H9 (cell line): Measurements from ENCODE around the gene NPAS2. TPM values are rescaled to one million over a fixed set of nuclear protein-coding genes. Genes with fewer than 3 reads are reported as not detected.
A peak's percentile ranks its signal among the peaks of the same experiment; 100 is the strongest.

Experiments
- DNase-seq: peaks from one replicate; pipeline ENCODE4 v3.0.0-alpha.2; 2017
- H2AFZ ChIP-seq: one replicate; pipeline ENCODE4 v1.6.1; 2013; ENCODE audit warnings: mild to moderate bottlenecking, low read length, control low read depth, moderate library complexity
- H2AK5ac ChIP-seq: 2 replicates; pipeline ENCODE4 v1.6.1; 2013; ENCODE audit warnings: low read length, control low read depth, mixed read lengths; ENCODE audit not compliant: insufficient read length
- H2BK120ac ChIP-seq: one replicate; pipeline ENCODE4 v1.6.1; 2013; ENCODE audit warnings: low read depth, mild to moderate bottlenecking, low read length, control low read depth, inconsistent platforms; ENCODE audit not compliant: poor library complexity, severe bottlenecking
- H2BK12ac ChIP-seq: 2 replicates; pipeline ENCODE4 v1.6.1; 2013; ENCODE audit warnings: low read length, control low read depth, mixed read lengths, low read depth; ENCODE audit not compliant: insufficient read length
- H2BK15ac ChIP-seq: 2 replicates; pipeline ENCODE4 v1.6.1; 2013; ENCODE audit warnings: low read depth, low read length, control low read depth
- H2BK20ac ChIP-seq: one replicate; pipeline ENCODE4 v1.6.1; 2013; ENCODE audit warnings: low read depth, mild to moderate bottlenecking, low read length, control low read depth, inconsistent platforms; ENCODE audit not compliant: poor library complexity, severe bottlenecking
- H2BK5ac ChIP-seq: 2 replicates; pipeline ENCODE4 v1.6.1; 2013; ENCODE audit warnings: low read length, control low read depth, mixed read lengths; ENCODE audit not compliant: insufficient read length
- H3K14ac ChIP-seq: 2 replicates; pipeline ENCODE4 v1.6.1; 2013; ENCODE audit warnings: low read length, control low read depth; ENCODE audit not compliant: insufficient read depth
- H3K18ac ChIP-seq: 2 replicates; pipeline ENCODE4 v1.6.1; 2013; ENCODE audit warnings: low read depth, mild to moderate bottlenecking, mixed read lengths, low read length, control low read depth; ENCODE audit not compliant: insufficient read length
- H3K23ac ChIP-seq: 2 replicates; pipeline ENCODE4 v1.6.1; 2013; ENCODE audit warnings: low read length, control low read depth, mixed read lengths, low read depth; ENCODE audit not compliant: insufficient read length
- H3K23me2 ChIP-seq: 2 replicates; pipeline ENCODE4 v1.6.1; 2013; ENCODE audit warnings: low read depth, mild to moderate bottlenecking, mixed read lengths, low read length, control low read depth; ENCODE audit not compliant: insufficient read length, poor library complexity, severe bottlenecking
- H3K27ac ChIP-seq: 2 replicates; pipeline ENCODE4 v1.5.1; 2013; ENCODE audit warnings: low read length, control low read depth, mixed read lengths, low read depth; ENCODE audit not compliant: insufficient read length
- H3K27me3 ChIP-seq: 2 replicates; pipeline ENCODE4 v1.6.1; 2013; ENCODE audit warnings: low read length, control low read depth, inconsistent platforms; ENCODE audit not compliant: insufficient read depth
- H3K4ac ChIP-seq: 2 replicates; pipeline ENCODE4 v1.6.1; 2013; ENCODE audit warnings: low read depth, mild to moderate bottlenecking, control low read depth, inconsistent platforms, low read length, moderate library complexity
- H3K4me1 ChIP-seq: 2 replicates; pipeline ENCODE4 v1.6.1; 2013; ENCODE audit warnings: low read length, control low read depth, inconsistent platforms; ENCODE audit not compliant: insufficient read depth
- H3K4me2 ChIP-seq: 2 replicates; pipeline ENCODE4 v1.6.1; 2013; ENCODE audit warnings: low read length, control low read depth, mixed read lengths; ENCODE audit not compliant: insufficient read length, insufficient read depth
- H3K56ac ChIP-seq: 2 replicates; pipeline ENCODE4 v1.6.1; 2013; ENCODE audit warnings: low read depth, mild to moderate bottlenecking, mixed read lengths, low read length, control low read depth; ENCODE audit not compliant: insufficient read length
- H3K79me1 ChIP-seq: 2 replicates; pipeline ENCODE4 v1.6.1; 2013; ENCODE audit warnings: low read depth, mild to moderate bottlenecking, moderate library complexity, low read length, control low read depth, inconsistent platforms; ENCODE audit not compliant: insufficient read depth, poor library complexity, severe bottlenecking
- H3K79me2 ChIP-seq: 2 replicates; pipeline ENCODE4 v1.6.1; 2013; ENCODE audit warnings: low read length, control low read depth, inconsistent platforms; ENCODE audit not compliant: insufficient read depth
- H3K9ac ChIP-seq: 2 replicates; pipeline ENCODE4 v1.6.1; 2013; ENCODE audit warnings: low read length, control low read depth, mixed read lengths; ENCODE audit not compliant: insufficient read length; ENCODE audit errors: extremely low read depth
- H3K9me3 ChIP-seq: one replicate; pipeline ENCODE4 v1.6.1; 2013; ENCODE audit warnings: low read depth, low read length, inconsistent platforms; ENCODE audit not compliant: control insufficient read depth
- H3T11ph ChIP-seq: one replicate; pipeline ENCODE4 v1.6.1; 2013; ENCODE audit warnings: mild to moderate bottlenecking, low read length, control low read depth, inconsistent platforms
- H4K20me1 ChIP-seq: one replicate; pipeline ENCODE4 v1.6.1; 2013; ENCODE audit not compliant: control insufficient read depth, insufficient read length, insufficient read depth
- H4K5ac ChIP-seq: 2 replicates; pipeline ENCODE4 v1.6.1; 2013; ENCODE audit warnings: low read depth, mild to moderate bottlenecking, mixed read lengths, low read length, control low read depth; ENCODE audit not compliant: insufficient read length
- H4K8ac ChIP-seq: replicated peaks from 2 replicates; pipeline ENCODE4 v1.6.1; 2013; ENCODE audit warnings: low read length, control low read depth, mixed read lengths, low read depth; ENCODE audit not compliant: insufficient read length
- H4K91ac ChIP-seq: 2 replicates; pipeline ENCODE4 v1.6.1; 2013; ENCODE audit warnings: low read depth, mild to moderate bottlenecking, moderate library complexity, mixed read lengths, low read length, control low read depth; ENCODE audit not compliant: insufficient read length
- H3K27ac Mint-ChIP-seq, 3 experiments: 2 replicates in 2 of 3; 3 replicates in 1 of 3; pipeline ENCODE4 v1.8.0; 2020 to 2021; ENCODE audit warnings: mixed read lengths in 3 of 3, mild to moderate bottlenecking in 1 of 3, moderate library complexity in 1 of 3
- H3K27me3 Mint-ChIP-seq: 2 replicates; pipeline ENCODE4 v1.8.0; 2021; ENCODE audit warnings: low read depth, mild to moderate bottlenecking, moderate library complexity, mixed read lengths
- H3K36me3 Mint-ChIP-seq, 3 experiments: 2 replicates in 2 of 3; 3 replicates in 1 of 3; pipeline ENCODE4 v1.8.0; 2020 to 2021; ENCODE audit warnings: low read depth in 3 of 3, mixed read lengths in 3 of 3; ENCODE audit not compliant: insufficient read depth in 1 of 3
- H3K4me1 Mint-ChIP-seq, 2 experiments: 2 replicates each; pipeline ENCODE4 v1.8.0; 2020; ENCODE audit warnings: mixed read lengths in 2 of 2
- H3K4me3 Mint-ChIP-seq, 2 experiments: 2 replicates in 1 of 2; 3 replicates in 1 of 2; pipeline ENCODE4 v1.8.0; 2020 to 2021; ENCODE audit warnings: mild to moderate bottlenecking in 2 of 2, mixed read lengths in 2 of 2, moderate library complexity in 1 of 2
- H3K9me3 Mint-ChIP-seq, 2 experiments: 2 replicates in 1 of 2; 3 replicates in 1 of 2; pipeline ENCODE4 v1.8.0; 2020; ENCODE audit warnings: mild to moderate bottlenecking in 2 of 2, mixed read lengths in 2 of 2, moderate library complexity in 1 of 2
- WGBS: extraction: QIAGEN DNeasy Blood & Tissue Kit; methylation state at CpG from one replicate; pipeline ENCODE4 v1.1.7; 2013; ENCODE audit warnings: missing lambda C conversion rate, low lambda C conversion rate, mixed read lengths; ENCODE audit not compliant: insufficient read length; ENCODE audit errors: extremely low coverage; 5-methylcytosine and 5-hydroxymethylcytosine counted together
- total RNA-seq: library from RNA; stranded (reverse); gene quantifications from 2 replicates; pipeline ENCODE4 v1.2.1, GENCODE V29; 2021
- TF ChIP-seq, protein P1 (sequence below): fragments of 200-600 bp; sonication (generic); conservative IDR thresholded peaks from 3 replicates; pipeline ENCODE4 v1.8.0; 2021; ENCODE audit warnings: antibody characterized with exemption, mild to moderate bottlenecking

Gene NPAS2
- total RNA-seq, 1 experiment from 2014 or later = 1.3 TPM

DNA sequence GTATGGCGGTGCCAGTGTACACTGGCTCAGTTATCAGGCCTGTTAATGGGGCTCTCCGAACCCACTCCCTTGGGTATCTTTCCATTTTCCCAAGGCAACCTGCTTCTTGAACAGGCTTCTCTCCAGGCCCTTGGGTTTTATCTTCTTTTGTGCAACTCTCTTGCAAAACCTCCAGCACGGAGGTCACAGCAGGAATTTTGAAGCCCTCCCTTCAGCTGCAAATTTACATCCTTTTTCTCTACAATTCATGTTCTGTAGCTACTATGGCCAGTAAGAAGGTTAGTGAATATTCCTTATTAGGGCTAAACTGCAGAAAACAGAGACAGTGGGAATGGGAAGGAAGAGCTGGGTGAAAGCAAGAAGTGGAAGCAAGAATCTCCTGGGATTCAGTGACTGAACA, 10.4 kb upstream of the NPAS2 start:
- no peak overlapping the region; a peak in 1 of 5 replicates for H3K4me3 Mint-ChIP-seq
- no peaks in the 10 kb centered on the region for H3K36me3 Mint-ChIP-seq
- H2BK5ac ChIP-seq = no peak overlapping the region
- H2BK15ac ChIP-seq = no peak overlapping the region
- no peak overlapping the region for H2BK120ac ChIP-seq
- H2AFZ ChIP-seq = peak overlapping the region; percentile 26
- TF ChIP-seq, protein P1, sequence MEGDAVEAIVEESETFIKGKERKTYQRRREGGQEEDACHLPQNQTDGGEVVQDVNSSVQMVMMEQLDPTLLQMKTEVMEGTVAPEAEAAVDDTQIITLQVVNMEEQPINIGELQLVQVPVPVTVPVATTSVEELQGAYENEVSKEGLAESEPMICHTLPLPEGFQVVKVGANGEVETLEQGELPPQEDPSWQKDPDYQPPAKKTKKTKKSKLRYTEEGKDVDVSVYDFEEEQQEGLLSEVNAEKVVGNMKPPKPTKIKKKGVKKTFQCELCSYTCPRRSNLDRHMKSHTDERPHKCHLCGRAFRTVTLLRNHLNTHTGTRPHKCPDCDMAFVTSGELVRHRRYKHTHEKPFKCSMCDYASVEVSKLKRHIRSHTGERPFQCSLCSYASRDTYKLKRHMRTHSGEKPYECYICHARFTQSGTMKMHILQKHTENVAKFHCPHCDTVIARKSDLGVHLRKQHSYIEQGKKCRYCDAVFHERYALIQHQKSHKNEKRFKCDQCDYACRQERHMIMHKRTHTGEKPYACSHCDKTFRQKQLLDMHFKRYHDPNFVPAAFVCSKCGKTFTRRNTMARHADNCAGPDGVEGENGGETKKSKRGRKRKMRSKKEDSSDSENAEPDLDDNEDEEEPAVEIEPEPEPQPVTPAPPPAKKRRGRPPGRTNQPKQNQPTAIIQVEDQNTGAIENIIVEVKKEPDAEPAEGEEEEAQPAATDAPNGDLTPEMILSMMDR = no peak
- H3K27ac ChIP-seq = no peak overlapping the region
- H2BK20ac ChIP-seq = no peak overlapping the region
- H3K4me1 ChIP-seq = 0 out of 2 replicates have a peak, but pooled peaks cover 4% of the 10 kb centered on the region
- no peaks in the 10 kb centered on the region for H3K79me1 ChIP-seq
- no peak overlapping the region for H4K91ac ChIP-seq
- H3K27ac Mint-ChIP-seq = peak overlapping the region in 1 of 3 experiments; percentile 29; a peak in 1 of 7 replicates
- no peak overlapping the region for H3K18ac ChIP-seq
- H2BK12ac ChIP-seq = no peak overlapping the region
- no peaks in the 10 kb centered on the region for H3K27me3 ChIP-seq
- H3K14ac ChIP-seq = no peak overlapping the region
- H3K23me2 ChIP-seq = no peaks in the 10 kb centered on the region
- DNase-seq = no peak
- H2AK5ac ChIP-seq = no peak overlapping the region
- H3K27me3 Mint-ChIP-seq = peaks cover 20% of the 10 kb centered on the region
- no peaks in the 10 kb centered on the region for H3K9me3 ChIP-seq
- no peaks in the 10 kb centered on the region for H4K20me1 ChIP-seq
- H3T11ph ChIP-seq = no peak overlapping the region
- no peak overlapping the region for H3K4ac ChIP-seq
- H3K56ac ChIP-seq = no peak overlapping the region
- no peak overlapping the region for H3K23ac ChIP-seq
- no CpG with 5 or more reads among the region's 3 CpGs for WGBS
- H3K79me2 ChIP-seq = no peaks in the 10 kb centered on the region
- H4K5ac ChIP-seq = no peak overlapping the region
- H4K8ac ChIP-seq = no peak overlapping the region
- peaks cover 27 to 33% of the 10 kb centered on the region in 2 experiments for H3K4me1 Mint-ChIP-seq
- no peak overlapping the region for H3K9ac ChIP-seq
- H3K9me3 Mint-ChIP-seq = peaks cover 0 to 5% of the 10 kb centered on the region in 2 experiments; a peak in 1 of 5 replicates
- H3K4me2 ChIP-seq = no peak overlapping the region
